ENCODE measurements around the gene CBLL1. TPM values are rescaled to one million over a fixed set of nuclear protein-coding genes. Genes with fewer than 3 reads are reported as not detected.

The CBLL1 gene
- total RNA-seq: 10 to 100 TPM; 36.9 to 57.9 TPM

GRCh38 chr7:107743567-107744344 is at the start of gene CBLL1:
Gene CBLL1, plus strand, starts transcription at chr7:107744142. Its CDS starts 22 bp downstream, at chr7:107744164.
- ATAC-seq (peak; percentile 94), DNase-seq (peak; percentile 99)
- CTCF ChIA-PET: interaction anchor here (0.7 to 4.9 kb wide), 23 partner anchors 13 to 550 kb away, joined by 3 to 120 read pairs (median 4); partner anchors contain the start of genes COG5, DUS4L and SLC26A4
- Mint-ChIP-seq H3K27me3 (no peaks in the 10 kb centered on the region), H3K4me3 (peak within 1 kb of the TSS; percentile 88), H3K4me1 (peaks cover 44% of the 10 kb centered on the region), H3K36me3 (ENCODE audit: low read depth) (peaks cover 8% of the 10 kb centered on the region), H3K9me3 (ENCODE audit: low read depth) (no peaks in the 10 kb centered on the region), H3K27ac (peak within 1 kb of the TSS; percentile 100)
- POLR2A ChIA-PET: interaction anchor here (0.6 to 2.4 kb wide), 14 partner anchors 9 to 826 kb away, joined by 3 to 23 read pairs (median 3); partner anchors contain the start of genes DLD, DNAJB9, HBP1 and THAP5
- intact Hi-C loops (cut with DNase I, micrococcal nuclease): loop anchor here (1.0 to 10.0 kb wide), 18 partner anchors 71 to 1629 kb away; partner anchors contain the start of genes BCAP29 (in 2 of the 2), COG5 (in 2 of the 2), DLD (in 2 of the 2) and DUS4L (in 2 of the 2)

DNA sequence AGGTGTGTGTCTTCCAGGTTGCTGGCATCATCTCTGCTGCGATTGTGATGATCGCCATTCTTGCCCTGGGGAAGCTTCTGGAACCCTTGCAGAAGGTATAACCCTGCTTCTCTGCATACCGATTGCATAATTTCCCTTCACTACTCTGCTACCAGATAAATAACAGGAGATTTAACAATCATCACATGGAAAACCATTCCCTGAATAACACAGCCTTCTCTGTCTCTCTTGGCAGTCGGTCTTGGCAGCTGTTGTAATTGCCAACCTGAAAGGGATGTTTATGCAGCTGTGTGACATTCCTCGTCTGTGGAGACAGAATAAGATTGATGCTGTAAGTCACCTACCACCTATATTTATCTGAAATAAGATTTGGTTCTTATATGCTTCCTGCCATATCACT is 49.6 kb upstream of the CBLL1 start:
- POLR2A ChIA-PET: no interaction called here
- peaks cover 6% of the 10 kb centered on the region for H3K4me1 Mint-ChIP-seq
- H3K27ac Mint-ChIP-seq: no peak overlapping the region
- no peak overlapping the region for H3K4me3 Mint-ChIP-seq
- no peak for ATAC-seq
- H3K27me3 Mint-ChIP-seq: peaks cover 13% of the 10 kb centered on the region
- no peaks in the 10 kb centered on the region for H3K36me3 Mint-ChIP-seq (ENCODE audit: low read depth)
- H3K9me3 Mint-ChIP-seq (ENCODE audit: low read depth): no peaks in the 10 kb centered on the region
- CTCF ChIA-PET: no interaction called here
- no peak for DNase-seq
- intact Hi-C loops (cut with DNase I, micrococcal nuclease): no loop called here

DNA sequence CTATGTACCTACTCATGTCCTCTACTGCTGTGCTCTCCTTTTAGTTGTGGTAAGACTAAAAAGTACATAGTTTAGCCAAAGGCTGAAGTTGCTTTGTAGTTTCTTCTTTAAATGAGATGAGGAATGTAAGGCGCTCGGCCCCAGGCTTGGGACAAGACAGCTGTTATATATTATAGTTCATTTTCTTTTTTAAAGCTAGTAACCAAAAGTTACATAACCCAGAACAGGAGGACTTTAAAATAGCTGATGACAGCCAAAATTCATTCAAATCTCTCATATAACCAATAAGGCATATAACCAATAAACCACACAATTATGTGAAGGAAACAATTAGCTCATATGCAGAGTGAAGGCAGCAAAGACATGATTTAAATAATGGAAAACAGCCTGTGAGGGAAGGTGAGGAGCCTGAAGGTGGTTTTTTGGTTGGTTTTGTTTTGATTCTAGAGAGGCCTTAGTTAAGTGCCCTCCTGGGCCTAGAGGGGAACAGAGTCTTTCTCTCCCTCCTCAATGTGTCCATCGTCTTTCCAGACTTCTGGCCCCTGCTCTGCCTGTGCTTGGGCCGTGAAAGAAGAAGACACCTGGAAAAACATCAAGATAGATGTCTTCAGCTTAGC is 47.5 kb upstream of the CBLL1 start:
- DNase-seq (no peak), ATAC-seq (no peak)
- no peaks in the 10 kb centered on the region for H3K9me3 Mint-ChIP-seq (ENCODE audit: low read depth)
- ChIA-PET POLR2A (interaction anchor here (0.6 kb wide), 1 partner anchor 76 kb away, joined by 3 read pairs; no protein-coding TSS in a partner anchor), CTCF (interaction anchor here (1.0 to 1.2 kb wide), 2 partner anchors 9 to 13 kb away, joined by 3 read pairs; no protein-coding TSS in a partner anchor)
- H3K4me3 Mint-ChIP-seq: no peak overlapping the region
- H3K36me3 Mint-ChIP-seq (ENCODE audit: low read depth): no peaks in the 10 kb centered on the region
- intact Hi-C loops (cut with DNase I, micrococcal nuclease): no loop called here
- H3K27me3 Mint-ChIP-seq: peaks cover 9% of the 10 kb centered on the region
- peaks cover 6% of the 10 kb centered on the region for H3K4me1 Mint-ChIP-seq
- no peak overlapping the region for H3K27ac Mint-ChIP-seq

DNA sequence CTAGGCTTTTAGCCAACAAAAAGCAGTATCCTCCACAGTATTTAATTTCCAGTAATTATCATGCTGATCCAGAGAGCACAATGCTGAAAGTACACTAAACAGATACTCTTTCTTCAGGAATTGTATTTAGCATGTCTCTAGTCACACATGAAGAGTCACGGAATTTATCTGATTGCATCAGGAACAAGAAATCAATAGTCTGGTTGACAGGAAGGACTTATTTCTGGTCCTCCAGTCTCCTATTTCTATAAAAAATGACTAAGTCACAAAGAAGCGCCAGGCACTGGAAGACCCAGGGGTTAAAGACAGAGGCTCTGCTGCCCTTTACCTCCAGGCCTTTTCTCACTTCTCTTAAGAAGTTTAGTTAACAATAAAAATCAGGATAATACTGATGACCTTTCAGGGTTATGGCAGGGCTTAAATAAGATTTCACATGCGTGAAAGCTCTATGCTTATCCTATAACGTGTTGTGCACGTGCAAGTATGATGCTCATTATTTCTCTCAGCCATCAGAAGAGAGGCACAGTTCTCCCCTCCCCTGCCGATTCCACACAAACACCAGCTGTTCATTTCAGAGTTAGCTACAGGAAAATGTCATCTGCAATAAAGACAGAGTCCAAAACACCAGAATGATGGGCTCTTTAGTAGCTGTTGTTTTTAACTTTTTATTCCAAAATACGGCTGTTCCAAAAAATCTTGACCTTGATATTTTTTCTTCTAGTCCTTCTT is 46.5 kb upstream of the CBLL1 start:
- no peak for DNase-seq
- H3K9me3 Mint-ChIP-seq (ENCODE audit: low read depth): no peaks in the 10 kb centered on the region
- intact Hi-C loops (cut with DNase I, micrococcal nuclease): no loop called here
- H3K4me3 Mint-ChIP-seq: no peak overlapping the region
- ChIA-PET POLR2A (no interaction called here), CTCF (interaction anchor here (1.0 to 1.2 kb wide), 3 partner anchors 8 to 16 kb away, joined by 3 read pairs; no protein-coding TSS in a partner anchor)
- no peak overlapping the region for H3K27ac Mint-ChIP-seq
- ATAC-seq: no peak
- peaks cover 10% of the 10 kb centered on the region for H3K27me3 Mint-ChIP-seq
- H3K4me1 Mint-ChIP-seq: peaks cover 6% of the 10 kb centered on the region
- H3K36me3 Mint-ChIP-seq (ENCODE audit: low read depth): no peaks in the 10 kb centered on the region

GRCh38 chr7:107700570-107700969 is 43.4 kb upstream of the CBLL1 start:
- Mint-ChIP-seq H3K36me3 (ENCODE audit: low read depth) (no peaks in the 10 kb centered on the region), H3K4me1 (peaks cover 14% of the 10 kb centered on the region), H3K9me3 (ENCODE audit: low read depth) (no peaks in the 10 kb centered on the region), H3K27ac (no peak overlapping the region), H3K4me3 (no peak overlapping the region), H3K27me3 (peaks cover 3% of the 10 kb centered on the region)
- DNase-seq (no peak), ATAC-seq (no peak)
- CTCF ChIA-PET: no interaction called here
- POLR2A ChIA-PET: no interaction called here
- intact Hi-C loops (cut with DNase I, micrococcal nuclease): no loop called here

GRCh38 chr7:107701191-107701590 is 42.8 kb upstream of the CBLL1 start:
- Mint-ChIP-seq H3K4me1 (peaks cover 14% of the 10 kb centered on the region), H3K9me3 (ENCODE audit: low read depth) (no peaks in the 10 kb centered on the region), H3K36me3 (ENCODE audit: low read depth) (no peaks in the 10 kb centered on the region), H3K27ac (no peak overlapping the region), H3K27me3 (peaks cover 3% of the 10 kb centered on the region), H3K4me3 (no peak overlapping the region)
- ChIA-PET CTCF (no interaction called here), POLR2A (no interaction called here)
- intact Hi-C loops (cut with DNase I, micrococcal nuclease): no loop called here
- no peak for ATAC-seq
- DNase-seq: no peak

GRCh38 chr7:107703219-107703618 is 40.7 kb upstream of the CBLL1 start:
- intact Hi-C loops (cut with DNase I, micrococcal nuclease): no loop called here
- no peak for ATAC-seq
- Mint-ChIP-seq H3K4me3 (no peak overlapping the region), H3K9me3 (ENCODE audit: low read depth) (no peaks in the 10 kb centered on the region), H3K27me3 (peaks cover 3% of the 10 kb centered on the region), H3K4me1 (peaks cover 8% of the 10 kb centered on the region), H3K36me3 (ENCODE audit: low read depth) (no peaks in the 10 kb centered on the region), H3K27ac (no peak overlapping the region)
- ChIA-PET POLR2A (no interaction called here), CTCF (interaction anchor here (0.6 to 1.7 kb wide), 3 partner anchors 22 to 580 kb away, joined by 3 to 5 read pairs (median 4); no protein-coding TSS in a partner anchor)
- no peak for DNase-seq

DNA sequence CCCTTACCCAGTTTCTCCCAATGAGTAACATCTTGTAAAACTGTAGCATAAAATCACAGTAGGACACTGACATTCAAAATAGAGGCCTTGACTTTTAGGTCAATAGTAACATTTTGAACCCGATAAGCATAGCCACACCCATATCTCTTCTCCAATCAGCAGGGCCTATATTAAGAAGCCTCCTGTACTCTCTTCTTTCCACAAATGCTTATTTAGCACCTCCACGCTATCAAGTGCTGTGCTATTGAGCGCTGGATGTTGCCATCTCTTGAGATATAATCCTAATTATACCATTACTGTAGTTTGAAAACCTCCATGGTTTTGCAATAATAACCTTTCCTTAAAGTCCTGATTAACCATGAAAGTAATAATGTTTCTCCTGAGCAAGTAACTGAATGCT is 40.1 kb upstream of the CBLL1 start:
- intact Hi-C loops (cut with DNase I, micrococcal nuclease): no loop called here
- H3K27me3 Mint-ChIP-seq: peaks cover 3% of the 10 kb centered on the region
- ATAC-seq (no peak), DNase-seq (no peak)
- H3K36me3 Mint-ChIP-seq (ENCODE audit: low read depth): no peaks in the 10 kb centered on the region
- CTCF ChIA-PET: interaction anchor here (1.2 kb wide), 1 partner anchor 172 kb away, joined by 5 read pairs; no protein-coding TSS in a partner anchor
- no peaks in the 10 kb centered on the region for H3K9me3 Mint-ChIP-seq (ENCODE audit: low read depth)
- H3K4me1 Mint-ChIP-seq: peaks cover 8% of the 10 kb centered on the region
- POLR2A ChIA-PET: no interaction called here
- no peak overlapping the region for H3K27ac Mint-ChIP-seq
- H3K4me3 Mint-ChIP-seq: no peak overlapping the region

DNA sequence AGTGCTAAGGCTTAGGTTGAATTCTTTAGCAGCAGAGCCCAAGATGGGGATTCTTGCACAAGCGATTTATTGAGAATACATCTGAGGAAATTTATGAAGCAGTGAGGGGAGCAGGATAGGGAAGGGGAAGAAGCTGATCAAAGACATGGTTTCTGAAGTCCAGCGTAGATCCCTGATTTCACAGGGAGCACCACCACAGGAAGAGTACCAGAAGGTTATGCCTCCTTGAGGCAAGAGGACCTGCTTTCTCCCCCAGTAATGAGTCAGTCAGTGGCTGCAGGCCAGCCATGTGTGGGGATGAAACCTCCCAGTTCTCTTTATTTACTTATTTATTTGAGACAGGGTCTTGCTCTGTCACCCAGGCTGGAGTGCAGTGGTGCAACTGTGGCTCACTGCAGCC is 35.0 kb upstream of the CBLL1 start:
- H3K36me3 Mint-ChIP-seq (ENCODE audit: low read depth): no peaks in the 10 kb centered on the region
- no peak overlapping the region for H3K4me3 Mint-ChIP-seq
- ATAC-seq (no peak), DNase-seq (no peak)
- no peaks in the 10 kb centered on the region for H3K27me3 Mint-ChIP-seq
- no peaks in the 10 kb centered on the region for H3K9me3 Mint-ChIP-seq (ENCODE audit: low read depth)
- no peaks in the 10 kb centered on the region for H3K4me1 Mint-ChIP-seq
- intact Hi-C loops (cut with DNase I, micrococcal nuclease): no loop called here
- CTCF ChIA-PET: interaction anchor here (0.8 kb wide), 1 partner anchor 10 kb away, joined by 3 read pairs; no protein-coding TSS in a partner anchor
- POLR2A ChIA-PET: no interaction called here
- H3K27ac Mint-ChIP-seq: no peak overlapping the region

DNA sequence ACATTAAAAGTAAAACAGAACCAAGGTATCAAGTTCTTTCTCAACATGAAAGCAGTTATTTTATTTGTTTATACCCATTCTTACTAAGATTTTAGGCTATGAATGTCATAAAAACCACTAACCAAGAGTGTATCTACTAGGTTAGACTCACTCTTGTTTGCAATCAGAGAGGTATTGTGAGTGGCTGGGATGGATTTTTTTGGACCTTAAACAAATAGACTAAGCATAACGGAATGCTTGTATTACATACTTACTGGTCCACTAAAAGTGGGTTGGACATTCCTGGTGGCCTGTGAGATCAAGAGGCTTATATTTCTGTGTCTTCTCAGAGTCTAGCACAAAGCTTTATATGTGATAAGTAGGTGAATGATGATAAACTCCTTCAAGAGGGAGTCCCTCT is 32.6 kb upstream of the CBLL1 start:
- no peaks in the 10 kb centered on the region for H3K36me3 Mint-ChIP-seq (ENCODE audit: low read depth)
- no peak overlapping the region for H3K27ac Mint-ChIP-seq
- DNase-seq (no peak), ATAC-seq (no peak)
- no peaks in the 10 kb centered on the region for H3K27me3 Mint-ChIP-seq
- ChIA-PET POLR2A (no interaction called here), CTCF (interaction anchor here (0.8 kb wide), 2 partner anchors 12 to 23 kb away, joined by 3 to 4 read pairs; no protein-coding TSS in a partner anchor)
- no peaks in the 10 kb centered on the region for H3K4me1 Mint-ChIP-seq
- intact Hi-C loops (cut with DNase I, micrococcal nuclease): no loop called here
- H3K9me3 Mint-ChIP-seq (ENCODE audit: low read depth): no peaks in the 10 kb centered on the region
- no peak overlapping the region for H3K4me3 Mint-ChIP-seq

GRCh38 chr7:107712025-107712424 is 31.9 kb upstream of the CBLL1 start:
- H3K4me1 Mint-ChIP-seq: no peaks in the 10 kb centered on the region
- no peak overlapping the region for H3K4me3 Mint-ChIP-seq
- H3K9me3 Mint-ChIP-seq (ENCODE audit: low read depth): no peaks in the 10 kb centered on the region
- ChIA-PET CTCF (interaction anchor here (0.8 to 1.3 kb wide), 4 partner anchors 10 to 163 kb away, joined by 3 to 5 read pairs (median 4); no protein-coding TSS in a partner anchor), POLR2A (no interaction called here)
- intact Hi-C loops (cut with DNase I, micrococcal nuclease): no loop called here
- ATAC-seq (no peak), DNase-seq (no peak)
- H3K27me3 Mint-ChIP-seq: no peaks in the 10 kb centered on the region
- H3K27ac Mint-ChIP-seq: no peak overlapping the region
- H3K36me3 Mint-ChIP-seq (ENCODE audit: low read depth): no peaks in the 10 kb centered on the region

Measured in activated CD4-positive, alpha-beta T cell treated with anti-CD3 and anti-CD28 coated beads for 36 hours (primary cell).